ENCODE measurements around the gene TRHDE.

DNA sequence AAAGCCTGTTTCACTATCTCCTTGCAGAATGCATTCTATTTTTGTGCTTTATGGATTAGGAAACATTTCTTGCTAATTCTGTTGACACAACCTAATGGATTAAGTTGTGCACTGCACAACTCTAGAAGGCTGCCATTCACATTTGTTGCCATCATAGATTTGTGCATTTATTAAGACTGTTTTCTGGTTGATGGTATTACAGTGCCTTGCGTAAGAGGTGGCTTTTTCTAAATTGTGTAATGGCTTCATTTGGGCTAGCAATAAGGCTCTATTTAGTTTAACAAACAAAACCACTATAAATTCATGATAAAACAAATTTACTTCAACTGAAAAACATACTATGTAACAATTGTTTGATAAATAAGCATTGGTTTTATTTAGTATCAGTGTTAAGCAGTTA, 175.9 kb downstream of the TRHDE start:
- TF ChIP-seq POLR2A (IDR thresholded peaks at IDR 0.05), result no peak
- TF ChIP-seq, protein P1, sequence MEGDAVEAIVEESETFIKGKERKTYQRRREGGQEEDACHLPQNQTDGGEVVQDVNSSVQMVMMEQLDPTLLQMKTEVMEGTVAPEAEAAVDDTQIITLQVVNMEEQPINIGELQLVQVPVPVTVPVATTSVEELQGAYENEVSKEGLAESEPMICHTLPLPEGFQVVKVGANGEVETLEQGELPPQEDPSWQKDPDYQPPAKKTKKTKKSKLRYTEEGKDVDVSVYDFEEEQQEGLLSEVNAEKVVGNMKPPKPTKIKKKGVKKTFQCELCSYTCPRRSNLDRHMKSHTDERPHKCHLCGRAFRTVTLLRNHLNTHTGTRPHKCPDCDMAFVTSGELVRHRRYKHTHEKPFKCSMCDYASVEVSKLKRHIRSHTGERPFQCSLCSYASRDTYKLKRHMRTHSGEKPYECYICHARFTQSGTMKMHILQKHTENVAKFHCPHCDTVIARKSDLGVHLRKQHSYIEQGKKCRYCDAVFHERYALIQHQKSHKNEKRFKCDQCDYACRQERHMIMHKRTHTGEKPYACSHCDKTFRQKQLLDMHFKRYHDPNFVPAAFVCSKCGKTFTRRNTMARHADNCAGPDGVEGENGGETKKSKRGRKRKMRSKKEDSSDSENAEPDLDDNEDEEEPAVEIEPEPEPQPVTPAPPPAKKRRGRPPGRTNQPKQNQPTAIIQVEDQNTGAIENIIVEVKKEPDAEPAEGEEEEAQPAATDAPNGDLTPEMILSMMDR (IDR thresholded peaks at IDR 0.05), result no peak

Data from lower leg skin (tissue), 3 donors.